ENCODE measurements around the gene RPS6KA1. TPM values are rescaled to one million over a fixed set of nuclear protein-coding genes. Genes with fewer than 3 reads are reported as not detected.

The RPS6KA1 gene
- total and polyA plus RNA-seq, 10 of the 15 experiments (the other 5 are each of a cell fraction or from before 2014, with no cell fraction given): 5.0 to 136 (median 91.5) TPM

DNA sequence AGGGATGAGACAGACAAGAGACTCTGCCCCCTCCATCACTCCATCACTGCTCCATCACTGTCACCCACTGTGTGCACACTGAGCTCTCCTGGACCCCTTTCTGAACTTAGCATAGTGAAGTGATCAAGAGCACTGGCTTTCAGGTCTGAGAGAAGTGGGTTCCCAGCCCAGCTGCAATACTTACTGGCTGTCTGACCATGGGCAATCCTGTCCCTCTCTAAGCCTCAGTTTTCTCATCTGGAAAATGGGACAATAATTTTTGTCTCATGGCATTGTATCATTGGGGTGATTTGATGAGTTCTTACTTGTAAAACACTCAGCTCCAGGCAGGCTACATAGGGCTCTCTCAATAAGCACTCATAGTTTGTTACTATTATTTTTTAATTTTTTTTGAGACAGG, 7.5 kb upstream of the RPS6KA1 start:
- no peak for ATAC-seq
- TF ChIP-seq ZBED1 (IDR thresholded peaks at IDR 0.05; ENCODE audit: borderline replicate concordance): no peak
- no peak for TF ChIP-seq RFX5 (IDR thresholded peaks at IDR 0.05; ENCODE audit: low read depth, low read length)
- no peak for TF ChIP-seq RAD51 (IDR thresholded peaks at IDR 0.05)
- no peak for TF ChIP-seq HDAC6 (IDR thresholded peaks at IDR 0.05; ENCODE audit: unreplicated experiment)
- TF ChIP-seq STAT1 (conservative IDR thresholded peaks at IDR 0.05): no peak
- no peak for TF ChIP-seq POLR2AphosphoS5 (IDR thresholded peaks at IDR 0.05; ENCODE audit: low read length)
- TF ChIP-seq NBN (IDR thresholded peaks at IDR 0.05): no peak
- TF ChIP-seq CREM (IDR thresholded peaks at IDR 0.05; ENCODE audit: low read depth): no peak
- TF ChIP-seq ZNF384 (IDR thresholded peaks at IDR 0.05; ENCODE audit: borderline replicate concordance, low read depth, low read length): no peak
- TF ChIP-seq, protein P1, sequence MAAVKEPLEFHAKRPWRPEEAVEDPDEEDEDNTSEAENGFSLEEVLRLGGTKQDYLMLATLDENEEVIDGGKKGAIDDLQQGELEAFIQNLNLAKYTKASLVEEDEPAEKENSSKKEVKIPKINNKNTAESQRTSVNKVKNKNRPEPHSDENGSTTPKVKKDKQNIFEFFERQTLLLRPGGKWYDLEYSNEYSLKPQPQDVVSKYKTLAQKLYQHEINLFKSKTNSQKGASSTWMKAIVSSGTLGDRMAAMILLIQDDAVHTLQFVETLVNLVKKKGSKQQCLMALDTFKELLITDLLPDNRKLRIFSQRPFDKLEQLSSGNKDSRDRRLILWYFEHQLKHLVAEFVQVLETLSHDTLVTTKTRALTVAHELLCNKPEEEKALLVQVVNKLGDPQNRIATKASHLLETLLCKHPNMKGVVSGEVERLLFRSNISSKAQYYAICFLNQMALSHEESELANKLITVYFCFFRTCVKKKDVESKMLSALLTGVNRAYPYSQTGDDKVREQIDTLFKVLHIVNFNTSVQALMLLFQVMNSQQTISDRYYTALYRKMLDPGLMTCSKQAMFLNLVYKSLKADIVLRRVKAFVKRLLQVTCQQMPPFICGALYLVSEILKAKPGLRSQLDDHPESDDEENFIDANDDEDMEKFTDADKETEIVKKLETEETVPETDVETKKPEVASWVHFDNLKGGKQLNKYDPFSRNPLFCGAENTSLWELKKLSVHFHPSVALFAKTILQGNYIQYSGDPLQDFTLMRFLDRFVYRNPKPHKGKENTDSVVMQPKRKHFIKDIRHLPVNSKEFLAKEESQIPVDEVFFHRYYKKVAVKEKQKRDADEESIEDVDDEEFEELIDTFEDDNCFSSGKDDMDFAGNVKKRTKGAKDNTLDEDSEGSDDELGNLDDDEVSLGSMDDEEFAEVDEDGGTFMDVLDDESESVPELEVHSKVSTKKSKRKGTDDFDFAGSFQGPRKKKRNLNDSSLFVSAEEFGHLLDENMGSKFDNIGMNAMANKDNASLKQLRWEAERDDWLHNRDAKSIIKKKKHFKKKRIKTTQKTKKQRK (IDR thresholded peaks at IDR 0.05; ENCODE audit: low read depth, low read length): no peak
- no peak for TF ChIP-seq DPF2 (IDR thresholded peaks at IDR 0.05)
- no peak for TF ChIP-seq PAX8 (IDR thresholded peaks at IDR 0.05)
- no peak for TF ChIP-seq GABPA (IDR thresholded peaks at IDR 0.05; ENCODE audit: low read depth)
- no peak for TF ChIP-seq TBL1XR1 (IDR thresholded peaks at IDR 0.05; ENCODE audit: low read depth, low read length)
- TF ChIP-seq RAD21 (IDR thresholded peaks at IDR 0.05; ENCODE audit: insufficient read depth, low read depth, low read length): no peak
- TF ChIP-seq CEBPB (IDR thresholded peaks at IDR 0.05; ENCODE audit: borderline replicate concordance in 1 of 2, low read depth in 2 of 2, low read length in 2 of 2): no peak

More for the DNA sequence above, 7.5 kb upstream of the RPS6KA1 start:
- Histone ChIP-seq H3K79me2 (ENCODE audit: control insufficient read depth, insufficient read depth, low read length) (no peaks in the 10 kb centered on the region), H3K27ac (ENCODE audit: control insufficient read depth, insufficient read depth) (no peak overlapping the region), H3K36me3 (ENCODE audit: control insufficient read depth in 2 of 2, insufficient read depth in 2 of 2, low read length in 1 of 2) (no peaks in the 10 kb centered on the region), H3K4me1 (ENCODE audit: control insufficient read depth, insufficient read depth, low read length) (peaks cover 10% of the 10 kb centered on the region; the same call in 1 of the 2 replicates), H3K4me2 (ENCODE audit: control insufficient read depth, insufficient read depth) (no peak overlapping the region), H3K4me3 (no peak overlapping the region), H2AFZ (ENCODE audit: control insufficient read depth, low read depth, low read length) (no peak overlapping the region), H4K20me1 (ENCODE audit: control insufficient read depth, insufficient read depth) (no peaks in the 10 kb centered on the region), H3K27me3 (replicated peaks in 1 of 2; ENCODE audit: control insufficient read depth in 2 of 2, insufficient read depth in 2 of 2, low read length in 1 of 2) (no peaks in the 10 kb centered on the region; a peak in 1 of 4 replicates), H3K9me3 (replicated peaks; ENCODE audit: control insufficient read depth, insufficient read depth, low read length) (no peaks in the 10 kb centered on the region), H3K9ac (ENCODE audit: control insufficient read depth, insufficient read depth, low read length) (no peak overlapping the region)
- FAIRE-seq (no peak), DNase-seq (ENCODE audit: low read depth, low spot score) (no peak)
- in situ Hi-C loops (cut with MboI) (no loop called here), intact Hi-C loops (cut with micrococcal nuclease; ENCODE audit: unreplicated experiment) (no loop called here)
- ChIA-PET RAD21 (ENCODE audit: unreplicated experiment) (interaction anchor here (1.4 kb wide), 1 partner anchor 16 kb away, joined by 5 read pairs; no protein-coding TSS in a partner anchor), POLR2A (no interaction called here), SMC1A (ENCODE audit: uncharacterized antibody, unreplicated experiment) (interaction anchor here (1.7 to 4.2 kb wide), 3 partner anchors 11 to 22 kb away, joined by 3 to 21 read pairs (median 8); no protein-coding TSS in a partner anchor), CTCF (interaction anchor here (0.8 to 3.5 kb wide), 5 partner anchors 8 to 266 kb away, joined by 3 to 19 read pairs (median 3); partner anchors contain the start of gene RPS6KA1)
- no TSS peak for BruUV-seq (replicated peaks)
